ENCODE data around the gene LRRN1.

DNA sequence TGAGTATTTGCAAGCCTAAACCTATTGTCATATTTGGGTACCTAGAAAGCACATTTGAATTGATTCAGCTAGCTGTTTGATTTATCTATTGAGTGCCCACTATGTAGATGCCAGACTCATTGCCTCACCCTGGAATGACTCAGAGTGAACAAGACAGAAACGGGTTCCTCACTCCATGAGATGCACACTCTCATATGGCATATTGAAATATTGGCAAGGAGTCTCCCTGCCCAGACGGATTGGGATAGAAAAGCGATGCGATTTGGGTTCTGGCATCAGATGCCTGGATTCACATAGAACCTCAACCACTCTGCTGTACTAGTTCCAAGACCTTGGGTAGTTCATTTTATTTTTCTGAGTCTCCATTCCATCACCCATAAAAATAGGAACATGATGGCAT lies 22.5 kb downstream of the LRRN1 start:
- TF ChIP-seq, protein P1, sequence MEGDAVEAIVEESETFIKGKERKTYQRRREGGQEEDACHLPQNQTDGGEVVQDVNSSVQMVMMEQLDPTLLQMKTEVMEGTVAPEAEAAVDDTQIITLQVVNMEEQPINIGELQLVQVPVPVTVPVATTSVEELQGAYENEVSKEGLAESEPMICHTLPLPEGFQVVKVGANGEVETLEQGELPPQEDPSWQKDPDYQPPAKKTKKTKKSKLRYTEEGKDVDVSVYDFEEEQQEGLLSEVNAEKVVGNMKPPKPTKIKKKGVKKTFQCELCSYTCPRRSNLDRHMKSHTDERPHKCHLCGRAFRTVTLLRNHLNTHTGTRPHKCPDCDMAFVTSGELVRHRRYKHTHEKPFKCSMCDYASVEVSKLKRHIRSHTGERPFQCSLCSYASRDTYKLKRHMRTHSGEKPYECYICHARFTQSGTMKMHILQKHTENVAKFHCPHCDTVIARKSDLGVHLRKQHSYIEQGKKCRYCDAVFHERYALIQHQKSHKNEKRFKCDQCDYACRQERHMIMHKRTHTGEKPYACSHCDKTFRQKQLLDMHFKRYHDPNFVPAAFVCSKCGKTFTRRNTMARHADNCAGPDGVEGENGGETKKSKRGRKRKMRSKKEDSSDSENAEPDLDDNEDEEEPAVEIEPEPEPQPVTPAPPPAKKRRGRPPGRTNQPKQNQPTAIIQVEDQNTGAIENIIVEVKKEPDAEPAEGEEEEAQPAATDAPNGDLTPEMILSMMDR (conservative IDR thresholded peaks at IDR 0.05 in 1 of 2, IDR thresholded peaks at IDR 0.05 in 1 of 2; ENCODE audit: low read depth in 1 of 2, low read length in 2 of 2), result no peak
- TF ChIP-seq EZH2 (IDR thresholded peaks at IDR 0.05; ENCODE audit: low read length, missing control alignments), result no peak

Measured in fibroblast of lung (primary cell).